ENCODE results near the gene ALPL. TPM values are rescaled to one million over a fixed set of nuclear protein-coding genes. Genes with fewer than 3 reads are reported as not detected.

Gene ALPL
- total and polyA plus RNA-seq, 8 donors, result 2.9 to 12.0 (median 7.0) TPM; not detected in 2

DNA sequence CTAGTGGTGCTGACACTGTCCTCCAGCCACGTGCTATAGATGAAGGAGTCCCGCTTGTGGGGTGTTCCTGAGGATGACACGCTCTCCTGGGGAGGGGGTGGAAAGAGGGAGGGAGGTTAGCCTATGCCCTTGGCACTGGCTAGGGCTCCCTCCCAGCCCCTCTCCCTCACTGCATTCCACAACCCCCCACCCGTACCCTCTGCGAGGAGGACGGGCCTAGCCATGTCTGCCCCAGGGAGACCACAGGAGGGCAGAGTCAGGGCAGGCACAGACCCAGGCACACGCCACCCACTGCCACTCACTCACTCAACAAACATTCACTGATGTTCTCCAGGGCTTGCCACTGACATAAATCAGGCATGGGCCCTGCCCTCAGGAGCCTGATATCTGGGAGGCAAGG, 89.2 kb downstream of the ALPL start:
- intact Hi-C loops (cut with DNase I; ENCODE audit: low total_unique reads), result no loop called here
- H3K27me3 ChIP-seq, result peaks cover 0 to 24% (median 0%) of the 10 kb centered on the region in 3 donors
- H3K36me3 ChIP-seq, result peaks cover 3 to 56% (median 31%) of the 10 kb centered on the region in 4 donors
- H3K9me3 ChIP-seq, result no peaks in the 10 kb centered on the region
- H3K4me3 ChIP-seq, result no peak overlapping the region
- 76 to 92% (median 87%) methylated on average over 4 to 7 of the region's 7 CpGs for WGBS, 5 donors
- no peak overlapping the region for H3K27ac ChIP-seq
- DNase-seq, result no peak
- TF ChIP-seq, protein P1, sequence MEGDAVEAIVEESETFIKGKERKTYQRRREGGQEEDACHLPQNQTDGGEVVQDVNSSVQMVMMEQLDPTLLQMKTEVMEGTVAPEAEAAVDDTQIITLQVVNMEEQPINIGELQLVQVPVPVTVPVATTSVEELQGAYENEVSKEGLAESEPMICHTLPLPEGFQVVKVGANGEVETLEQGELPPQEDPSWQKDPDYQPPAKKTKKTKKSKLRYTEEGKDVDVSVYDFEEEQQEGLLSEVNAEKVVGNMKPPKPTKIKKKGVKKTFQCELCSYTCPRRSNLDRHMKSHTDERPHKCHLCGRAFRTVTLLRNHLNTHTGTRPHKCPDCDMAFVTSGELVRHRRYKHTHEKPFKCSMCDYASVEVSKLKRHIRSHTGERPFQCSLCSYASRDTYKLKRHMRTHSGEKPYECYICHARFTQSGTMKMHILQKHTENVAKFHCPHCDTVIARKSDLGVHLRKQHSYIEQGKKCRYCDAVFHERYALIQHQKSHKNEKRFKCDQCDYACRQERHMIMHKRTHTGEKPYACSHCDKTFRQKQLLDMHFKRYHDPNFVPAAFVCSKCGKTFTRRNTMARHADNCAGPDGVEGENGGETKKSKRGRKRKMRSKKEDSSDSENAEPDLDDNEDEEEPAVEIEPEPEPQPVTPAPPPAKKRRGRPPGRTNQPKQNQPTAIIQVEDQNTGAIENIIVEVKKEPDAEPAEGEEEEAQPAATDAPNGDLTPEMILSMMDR (IDR thresholded peaks at IDR 0.05), result no peak
- no peak for TF ChIP-seq POLR2AphosphoS5 (IDR thresholded peaks at IDR 0.05)
- no peak for TF ChIP-seq POLR2A (IDR thresholded peaks at IDR 0.05)
- TF ChIP-seq EP300 (IDR thresholded peaks at IDR 0.05), result no peak
- no peaks in the 10 kb centered on the region for H3K4me1 ChIP-seq

DNA sequence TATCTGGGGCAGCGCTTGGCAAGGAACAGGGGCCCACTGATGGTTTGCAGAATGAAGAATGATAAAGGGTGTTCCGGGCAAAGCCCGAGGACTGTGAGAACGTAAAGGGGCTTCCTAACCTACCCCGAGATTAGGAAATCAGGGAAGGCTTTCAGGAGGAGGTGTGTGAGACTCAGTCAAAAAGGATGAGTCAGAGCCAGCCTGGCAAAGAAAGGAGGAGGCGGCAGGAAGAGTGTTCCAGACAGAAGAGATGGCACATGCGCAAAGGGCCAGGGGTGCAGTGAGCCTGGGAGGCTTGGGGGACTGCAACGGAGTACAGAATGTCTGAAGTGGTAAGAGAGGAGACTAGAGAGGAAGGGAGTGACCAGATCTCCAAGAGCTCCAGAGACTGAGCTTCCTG, 89.7 kb downstream of the ALPL start:
- TF ChIP-seq POLR2A (IDR thresholded peaks at IDR 0.05) (no peak), EP300 (IDR thresholded peaks at IDR 0.05) (no peak)
- TF ChIP-seq, protein P1 (IDR thresholded peaks at IDR 0.05), result no peak
- H3K27ac ChIP-seq, result no peak overlapping the region
- intact Hi-C loops (cut with DNase I; ENCODE audit: low total_unique reads), result no loop called here
- peaks cover 0 to 24% (median 0%) of the 10 kb centered on the region in 3 donors for H3K27me3 ChIP-seq
- H3K9me3 ChIP-seq, result no peaks in the 10 kb centered on the region
- DNase-seq, result no peak
- WGBS, 5 donors, result 73 to 81% (median 78%) methylated on average over 8 of the region's 8 CpGs
- no peaks in the 10 kb centered on the region for H3K4me1 ChIP-seq
- H3K4me3 ChIP-seq, result no peak overlapping the region
- peaks cover 3 to 60% (median 34%) of the 10 kb centered on the region in 4 donors for H3K36me3 ChIP-seq

DNA sequence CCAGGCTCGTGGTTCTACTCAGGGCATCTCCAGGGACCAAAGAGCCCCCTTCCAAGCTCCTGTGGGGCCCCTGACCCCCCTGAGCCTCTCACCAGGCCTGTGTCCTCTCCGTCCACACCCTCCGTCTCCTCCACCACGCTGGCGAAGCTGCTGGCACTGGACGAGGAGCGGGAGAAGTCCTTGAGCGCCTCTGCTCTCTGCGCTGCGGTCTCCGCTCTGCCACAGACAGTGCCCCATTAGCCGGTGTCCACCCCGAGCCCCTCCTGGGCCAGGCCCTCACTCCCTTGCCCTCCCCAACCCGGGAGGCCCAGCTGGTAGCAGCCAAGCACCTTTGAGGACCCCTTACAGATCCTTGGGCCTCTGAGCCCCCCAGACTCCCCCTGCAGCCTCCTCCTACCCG, 90.2 kb downstream of the ALPL start:
- H3K4me1 ChIP-seq, result no peaks in the 10 kb centered on the region
- no peak overlapping the region for H3K4me3 ChIP-seq
- WGBS, 5 donors, result 85 to 89% (median 88%) methylated on average over 9 to 15 of the region's 15 CpGs
- H3K27me3 ChIP-seq, result peaks cover 0 to 24% (median 0%) of the 10 kb centered on the region in 3 donors
- DNase-seq, result no peak
- H3K36me3 ChIP-seq, result peaks cover 3 to 60% (median 34%) of the 10 kb centered on the region in 4 donors
- H3K9me3 ChIP-seq, result no peaks in the 10 kb centered on the region
- no peak overlapping the region for H3K27ac ChIP-seq
- TF ChIP-seq POLR2AphosphoS5 (IDR thresholded peaks at IDR 0.05) (no peak), EP300 (IDR thresholded peaks at IDR 0.05) (no peak), POLR2A (IDR thresholded peaks at IDR 0.05) (no peak)
- TF ChIP-seq, protein P1 (IDR thresholded peaks at IDR 0.05), result no peak
- intact Hi-C loops (cut with DNase I; ENCODE audit: low total_unique reads), result no loop called here

DNA sequence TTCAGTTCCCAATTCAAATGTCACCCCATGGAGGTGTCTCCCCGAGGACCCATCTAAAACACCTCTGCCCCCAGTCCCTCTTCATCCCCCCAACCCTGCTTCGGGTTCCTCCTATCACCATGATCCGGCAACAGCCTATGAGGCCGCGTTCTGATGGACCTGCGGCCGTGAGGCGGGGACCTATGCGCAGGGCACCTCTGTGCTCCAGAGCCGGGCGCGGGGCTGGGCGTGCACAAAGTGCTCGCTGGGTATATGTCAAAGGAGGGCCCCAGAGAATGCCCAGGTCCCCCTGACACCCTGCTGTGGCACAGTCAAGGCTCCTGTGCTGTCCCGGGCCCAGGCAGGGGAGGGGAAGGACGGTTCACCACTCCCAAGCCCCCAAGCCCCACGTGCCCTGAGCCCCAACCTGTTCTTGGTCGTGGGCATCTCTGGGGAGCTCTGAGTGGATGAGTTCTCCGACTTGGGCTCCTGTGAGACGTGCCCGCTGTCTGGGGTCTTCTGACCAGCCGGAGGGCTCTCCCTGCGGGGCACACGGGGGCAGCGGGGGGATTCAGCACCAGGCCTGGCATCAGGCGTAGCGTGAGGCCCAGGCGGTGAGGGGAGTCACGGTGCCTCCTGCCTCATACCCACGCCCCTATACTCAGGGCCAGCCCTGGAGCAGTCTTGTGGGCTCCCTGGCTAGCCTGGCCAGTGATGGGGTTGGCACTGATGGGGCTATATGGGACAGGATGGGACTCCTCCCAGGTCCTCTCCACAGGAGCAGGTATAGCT, 92.2 kb downstream of the ALPL start:
- Histone ChIP-seq H3K27me3 (peaks cover 0 to 17% (median 0%) of the 10 kb centered on the region in 3 donors), H3K4me1 (no peaks in the 10 kb centered on the region), H3K36me3 (peaks cover 3 to 68% (median 36%) of the 10 kb centered on the region in 4 donors), H3K4me3 (no peak overlapping the region), H3K9me3 (no peaks in the 10 kb centered on the region), H3K27ac (no peak overlapping the region)
- intact Hi-C loops (cut with DNase I; ENCODE audit: low total_unique reads), result no loop called here
- DNase-seq, result no peak
- 89 to 96% (median 90%) methylated on average over 18 to 30 of the region's 30 CpGs for WGBS, 5 donors
- TF ChIP-seq POLR2AphosphoS5 (IDR thresholded peaks at IDR 0.05) (no peak), EP300 (IDR thresholded peaks at IDR 0.05) (no peak), POLR2A (IDR thresholded peaks at IDR 0.05) (no peak)
- TF ChIP-seq, protein P1 (IDR thresholded peaks at IDR 0.05), result no peak

All from stomach (tissue), 9 donors.